Measurements from ENCODE around the gene INTS1.
"Not testable (repeated sequence)": the region's sequence is repeated elsewhere in the genome, so short reads cannot be mapped to it uniquely, and the experiment has no call there.

INTS1 gene

GRCh38 chr7:1449501-1449900 is 54.7 kb downstream of the INTS1 start:
- no peak for DNase-seq (ENCODE audit: low spot score)
- no peak for FAIRE-seq

DNA sequence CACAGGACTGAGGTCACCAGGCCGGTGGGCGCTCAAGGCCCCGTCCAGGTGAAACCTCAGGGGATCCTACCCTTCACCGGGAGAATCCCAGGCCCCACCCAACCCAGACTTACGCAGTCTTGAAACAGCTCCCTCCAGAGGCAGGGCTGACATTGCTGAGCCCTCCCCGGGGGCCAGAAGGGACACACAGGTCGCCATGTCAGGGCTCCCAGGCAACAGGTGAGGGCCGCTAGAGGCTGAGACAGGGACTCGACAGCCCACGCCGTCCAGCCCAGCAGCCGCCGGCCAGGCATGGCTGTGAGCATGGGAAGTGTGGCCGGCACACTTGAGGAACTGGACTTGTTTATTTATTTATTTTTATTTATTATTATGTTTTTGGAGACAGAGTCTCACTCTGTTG is 55.2 kb downstream of the INTS1 start:
- DNase-seq (ENCODE audit: low spot score) (no peak), FAIRE-seq (no peak)

DNA sequence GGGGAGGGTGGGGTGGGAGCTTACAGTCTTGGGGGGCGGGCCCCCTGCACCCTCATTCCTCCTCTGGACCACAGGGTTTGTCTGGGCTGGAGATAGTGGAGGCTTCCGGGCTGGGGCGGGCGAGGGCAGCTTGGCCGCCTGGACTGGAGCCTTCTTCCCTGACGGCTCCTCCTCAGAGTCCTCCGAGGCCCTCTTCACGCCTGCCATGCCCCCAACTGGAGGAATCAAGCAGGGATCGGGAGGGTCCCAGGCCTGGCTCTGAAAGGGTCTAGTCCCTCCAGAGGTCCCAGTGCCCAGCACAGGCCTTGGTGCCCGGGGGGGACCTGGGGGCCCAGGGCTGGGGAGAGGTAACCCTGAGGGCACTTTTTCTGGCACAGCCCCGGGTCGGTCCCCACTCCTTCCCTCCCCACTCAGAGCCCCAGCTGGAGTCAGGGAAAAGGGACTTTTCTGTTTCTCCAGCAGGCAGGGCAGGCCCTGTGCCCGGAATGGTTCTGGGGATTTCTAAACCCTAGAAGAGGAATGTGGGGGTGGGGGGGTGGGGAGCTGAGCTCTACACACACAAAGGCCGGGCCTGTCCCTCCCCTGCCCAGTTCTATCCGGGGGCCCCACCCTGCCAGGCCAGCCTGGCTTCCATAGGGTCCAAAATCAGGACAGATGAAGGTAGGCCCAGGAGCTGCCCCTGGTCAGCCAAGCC is 56.5 kb downstream of the INTS1 start:
- DNase-seq (ENCODE audit: low spot score) (no peak), FAIRE-seq (no peak)

DNA sequence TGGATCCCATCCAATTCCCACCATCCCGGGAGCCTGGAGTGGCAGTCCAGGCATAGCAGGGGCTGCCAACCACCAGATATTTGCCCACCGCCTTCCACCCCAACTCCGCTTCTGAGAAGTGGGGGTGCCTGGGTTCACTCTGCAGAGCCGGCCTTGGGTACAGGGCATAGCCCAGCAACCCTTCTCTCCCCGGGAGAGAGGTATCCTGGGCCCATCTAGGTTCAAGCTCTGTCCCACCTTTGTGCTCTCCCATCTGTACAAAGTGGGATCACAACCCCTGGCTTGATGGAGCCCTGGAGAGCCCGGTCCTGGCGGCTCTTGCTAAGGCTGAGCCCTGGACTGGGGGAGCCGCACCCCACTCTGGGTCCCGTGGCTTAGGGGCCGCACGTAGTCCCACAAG is 57.1 kb downstream of the INTS1 start:
- FAIRE-seq (no peak), DNase-seq (ENCODE audit: low spot score) (no peak)

DNA sequence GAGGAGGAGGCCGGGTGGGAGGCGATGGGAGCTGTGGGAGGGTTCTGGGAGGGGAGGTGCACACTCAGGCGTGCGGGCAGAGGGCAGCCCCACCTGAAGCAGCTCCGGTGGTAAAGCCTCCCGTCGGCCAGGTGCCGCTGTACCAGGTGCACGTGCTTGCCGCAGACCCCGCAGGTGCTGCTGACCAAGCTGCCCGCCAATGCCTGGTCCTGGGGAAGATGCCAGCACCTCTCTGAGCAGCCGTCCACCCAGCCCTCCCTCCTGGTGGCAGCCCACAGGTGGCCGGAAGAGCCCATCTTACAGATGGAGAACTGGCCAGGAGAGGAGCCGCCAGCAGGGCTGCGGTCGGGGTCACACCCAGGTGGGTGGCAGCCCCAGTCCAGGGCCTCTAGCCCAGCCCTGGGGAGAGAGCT is 57.6 kb downstream of the INTS1 start:
- FAIRE-seq (no peak), DNase-seq (ENCODE audit: low spot score) (no peak)

- not testable (repeated sequence) for DNase-seq (ENCODE audit: low spot score); FAIRE-seq
Measured at GRCh38 chr7:1446026-1446425, 58.2 kb downstream of the INTS1 start.

- DNase-seq (ENCODE audit: low spot score): no peak
- no peak for FAIRE-seq
Measured at GRCh38 chr7:1445341-1445740, 58.8 kb downstream of the INTS1 start.

GRCh38 chr7:1444925-1445322 is 59.3 kb downstream of the INTS1 start:
- DNase-seq (ENCODE audit: low spot score): no peak
- no peak for FAIRE-seq

DNA sequence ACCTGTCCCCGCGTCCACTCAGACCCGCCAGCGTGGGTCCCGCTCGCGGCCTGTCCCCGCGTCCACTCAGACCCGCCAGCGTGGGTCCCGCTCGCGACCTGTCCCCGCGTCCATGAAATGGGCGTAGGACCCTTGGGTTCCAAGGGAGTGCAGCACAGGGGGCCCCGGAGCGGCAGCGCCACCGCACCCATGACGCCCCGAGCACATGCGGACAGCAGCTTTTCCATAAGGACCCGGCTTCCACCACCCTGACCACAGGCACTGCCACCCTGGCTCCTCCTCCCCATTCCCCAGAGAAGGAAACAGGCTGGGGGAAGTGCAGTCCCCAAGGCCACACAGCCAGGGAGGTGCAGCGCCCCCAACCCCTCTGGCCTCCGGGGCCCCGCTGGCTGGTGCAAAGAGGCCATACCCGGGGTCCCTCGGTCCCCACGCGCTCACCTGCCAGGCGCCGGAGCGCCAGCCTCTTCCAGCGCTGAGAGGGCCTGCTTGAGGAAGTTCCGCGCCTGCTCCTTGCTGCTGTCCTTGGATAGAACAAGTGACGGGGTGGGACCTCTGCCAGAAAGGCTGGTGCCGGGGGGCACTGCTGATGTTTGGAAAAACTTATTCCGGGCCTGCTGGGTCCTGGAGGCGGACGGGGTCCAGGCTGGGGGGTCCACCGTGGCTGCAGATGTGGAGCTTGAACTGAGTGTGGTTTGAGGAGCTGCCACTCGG is 59.8 kb downstream of the INTS1 start:
- FAIRE-seq (no peak), DNase-seq (ENCODE audit: low spot score) (no peak)

- FAIRE-seq; DNase-seq (ENCODE audit: low spot score): not testable (repeated sequence)
Measured at GRCh38 chr7:1443587-1444200, 60.5 kb downstream of the INTS1 start.

- DNase-seq (ENCODE audit: low spot score) (no peak), FAIRE-seq (no peak)
Measured at GRCh38 chr7:1442355-1443124, 61.6 kb downstream of the INTS1 start.

DNA sequence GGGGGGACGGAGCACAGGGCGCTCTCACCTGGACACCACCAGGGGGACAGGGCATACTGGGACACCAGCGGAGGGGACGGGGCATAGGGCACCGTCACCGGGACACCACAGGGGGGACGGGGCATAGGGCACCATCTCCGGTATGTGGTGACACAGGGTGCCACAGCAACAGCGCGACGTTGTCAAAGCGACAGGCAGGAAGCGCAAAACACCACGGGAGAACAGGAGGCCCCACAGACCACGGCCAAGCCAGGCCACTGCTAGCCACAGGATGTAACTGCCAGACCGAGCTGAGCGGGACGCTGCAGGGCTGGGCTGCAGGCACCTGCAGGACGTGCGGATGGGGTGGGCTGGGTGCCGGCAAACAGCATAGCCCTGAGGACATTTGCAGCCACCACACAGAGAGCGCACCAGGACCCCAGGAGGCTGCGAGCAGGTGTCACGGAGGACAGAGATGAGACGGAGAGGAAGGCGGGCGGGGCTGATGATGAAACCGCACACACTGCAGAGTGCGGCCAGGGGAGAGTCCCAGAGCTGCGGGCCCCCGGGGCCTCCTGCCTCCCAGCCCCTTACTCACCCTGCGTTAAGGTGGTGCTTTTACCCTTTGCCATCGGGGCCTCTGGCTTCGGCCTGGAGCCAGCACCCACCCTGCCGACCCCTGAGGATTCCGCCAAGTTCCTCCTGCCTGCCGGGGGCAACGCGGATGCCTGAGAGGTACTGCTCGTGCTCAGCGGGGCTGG is 62.4 kb downstream of the INTS1 start:
- FAIRE-seq (no peak), DNase-seq (ENCODE audit: low spot score) (no peak)

DNA sequence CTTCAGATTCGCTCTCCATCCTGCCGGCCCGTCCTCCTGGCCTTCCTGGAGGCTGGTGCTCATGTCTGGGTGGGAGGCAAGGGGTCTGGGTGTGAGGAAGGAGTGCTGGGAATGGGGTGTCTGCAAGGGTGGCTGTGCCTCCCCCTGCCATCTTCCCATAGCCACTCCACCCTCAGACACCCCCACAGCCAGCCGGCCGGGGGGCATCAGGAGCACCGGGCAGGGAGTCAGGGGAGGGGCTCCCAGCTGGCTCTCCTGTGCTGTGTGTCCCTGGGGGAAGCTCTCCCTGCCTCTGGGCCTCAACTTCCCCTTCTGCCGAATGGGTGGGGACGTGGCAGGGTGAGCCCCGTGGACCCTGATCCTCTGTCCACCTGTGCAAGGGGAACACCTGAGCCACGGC is 63.6 kb downstream of the INTS1 start:
- no peak for DNase-seq (ENCODE audit: low spot score)
- FAIRE-seq: no peak

GRCh38 chr7:1439373-1440363 is 64.5 kb downstream of the INTS1 start:
- DNase-seq (ENCODE audit: low spot score): no peak
- FAIRE-seq: no peak

DNA sequence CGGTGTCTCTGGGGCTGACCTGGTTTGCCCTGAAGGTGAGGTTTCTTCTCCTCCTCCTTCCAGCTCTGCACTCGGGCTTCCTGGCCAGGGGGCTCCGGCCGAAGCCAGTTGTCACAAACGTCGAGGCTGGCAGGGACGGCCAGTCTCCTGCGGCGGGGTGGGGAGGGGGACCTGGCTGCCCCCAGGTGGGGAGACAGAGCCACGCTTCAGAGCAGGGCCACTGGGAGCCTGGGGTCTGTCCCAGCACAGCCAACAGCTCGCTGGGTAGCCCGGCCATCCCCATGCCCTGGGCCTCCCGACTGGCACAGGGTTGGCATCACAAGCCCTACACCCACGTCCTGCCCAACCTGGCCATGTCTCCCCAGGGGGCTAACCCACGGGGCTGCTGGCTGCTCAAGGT is 65.4 kb downstream of the INTS1 start:
- FAIRE-seq: no peak
- no peak for DNase-seq (ENCODE audit: low spot score)

- no peak for DNase-seq (ENCODE audit: low spot score)
- FAIRE-seq: no peak
Measured at GRCh38 chr7:1438208-1438607, 66.0 kb downstream of the INTS1 start.

DNA sequence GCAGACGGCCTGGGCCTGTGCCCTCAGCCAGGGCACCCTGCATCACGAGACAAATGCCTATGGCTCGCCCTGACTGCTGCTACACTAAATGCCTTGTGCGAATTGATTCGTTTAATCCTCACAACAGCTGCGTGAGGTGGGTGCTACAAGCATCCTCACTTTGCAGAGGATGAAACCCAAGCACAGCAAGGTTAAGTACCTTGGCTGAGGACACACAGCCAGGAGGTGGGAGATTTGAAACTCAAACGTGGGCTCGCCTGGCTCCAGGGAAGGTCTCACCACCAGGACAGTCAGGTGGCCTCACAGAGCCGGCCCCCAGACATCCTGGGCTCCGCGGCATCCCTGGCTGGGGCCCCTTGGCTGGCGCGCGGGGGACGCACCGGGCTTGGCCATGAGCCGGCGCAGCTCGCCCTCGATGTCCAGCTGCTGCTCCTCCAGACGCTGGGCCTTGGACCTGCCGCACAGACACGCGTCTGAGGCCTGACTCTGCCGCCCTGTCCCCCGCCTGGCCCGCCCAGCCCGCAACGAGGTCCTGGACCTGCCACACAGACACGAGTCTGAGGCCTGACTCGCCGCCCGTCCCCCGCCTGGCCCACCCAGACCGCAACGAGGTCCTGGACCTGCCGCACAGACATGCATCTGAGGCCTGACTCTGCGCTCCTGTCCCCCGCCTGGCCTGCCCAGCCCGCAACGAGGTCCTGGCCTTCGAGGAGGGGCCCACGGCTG is 66.9 kb downstream of the INTS1 start:
- FAIRE-seq (no peak), DNase-seq (ENCODE audit: low spot score) (no peak)

- no peak for FAIRE-seq
- no peak for DNase-seq (ENCODE audit: low spot score)
Measured at GRCh38 chr7:1436608-1437007, 67.6 kb downstream of the INTS1 start.

- FAIRE-seq (no peak), DNase-seq (ENCODE audit: low spot score) (no peak)
Measured at GRCh38 chr7:1434891-1435670, 69.1 kb downstream of the INTS1 start.
